HCT116 (cell line): ENCODE results near the gene PRICKLE2.

Experiments used
- ATF3 ChIP-seq: IDR thresholded peaks from 2 replicates; pipeline ENCODE4 v1.6.1; 2012
- CEBPB ChIP-seq: IDR thresholded peaks from 2 replicates; pipeline ENCODE4 v1.6.1; 2012; ENCODE audit warnings: low read depth
- CTCF ChIP-seq, 3 experiments: fragments of 200-600 bp in 1 of 3; sonication (generic) in 1 of 3; IDR thresholded peaks in 2 of 3; conservative IDR thresholded peaks in 1 of 3; 2 replicates each; pipeline ENCODE4 v1.5.1; 2012 to 2017; ENCODE audit warnings: low read depth in 2 of 3, low read length in 2 of 3, antibody characterized with exemption in 1 of 3, borderline replicate concordance in 1 of 3, control low read depth in 1 of 3, mild to moderate bottlenecking in 1 of 3, mixed read lengths in 1 of 3, mixed run types in 1 of 3, moderate library complexity in 1 of 3; ENCODE audit not compliant: insufficient read depth in 1 of 3
- ELF1 ChIP-seq: IDR thresholded peaks from 2 replicates; pipeline ENCODE4 v1.6.1; 2012; ENCODE audit warnings: low read depth, borderline replicate concordance
- EZH2 ChIP-seq: fragments of 200-600 bp; sonication (generic); IDR thresholded peaks from 2 replicates; pipeline ENCODE4 v1.6.1; 2017; ENCODE audit warnings: antibody characterized with exemption, mixed run types
- EZH2phosphoT487 ChIP-seq: fragments of 200-600 bp; IDR thresholded peaks from 2 replicates; pipeline ENCODE4 v1.6.1; 2018; ENCODE audit warnings: antibody characterized with exemption, borderline replicate concordance
- JUND ChIP-seq: IDR thresholded peaks from 2 replicates; pipeline ENCODE4 v1.6.1; 2012
- MAX ChIP-seq: IDR thresholded peaks from 2 replicates; pipeline ENCODE4 v1.6.1; 2012
- POLR2A ChIP-seq: IDR thresholded peaks from 2 replicates; pipeline ENCODE4 v1.7.0; 2011; ENCODE audit warnings: borderline replicate concordance; ENCODE audit not compliant: insufficient read depth, insufficient read length; ENCODE audit errors: extremely low read depth
- POLR2AphosphoS5 ChIP-seq: IDR thresholded peaks from 2 replicates; pipeline ENCODE4 v1.6.1; 2011; ENCODE audit warnings: mild to moderate bottlenecking, low read depth, low read length, moderate library complexity
- REST ChIP-seq: IDR thresholded peaks from 2 replicates; pipeline ENCODE4 v1.6.1; 2012; ENCODE audit warnings: low read depth
- TCF7L2 ChIP-seq: IDR thresholded peaks from 2 replicates; pipeline ENCODE4 v1.7.0; 2011; ENCODE audit warnings: borderline replicate concordance, inconsistent platforms; ENCODE audit not compliant: insufficient read depth, insufficient read length; ENCODE audit errors: extremely low read depth
- YY1 ChIP-seq: IDR thresholded peaks from 2 replicates; pipeline ENCODE4 v1.6.1; 2011; ENCODE audit warnings: low read length, low read depth, moderate library complexity, mild to moderate bottlenecking; ENCODE audit not compliant: insufficient replicate concordance; ENCODE audit errors: extremely low read depth

- TF ChIP-seq CTCF (IDR thresholded peaks at IDR 0.05 in 2 of 3, conservative IDR thresholded peaks at IDR 0.05 in 1 of 3; ENCODE audit: borderline replicate concordance in 1 of 3, insufficient read depth in 1 of 3, low read depth in 2 of 3, low read length in 2 of 3) (no peak), YY1 (no peak), POLR2AphosphoS5 (no peak), EZH2phosphoT487 (no peak), JUND (no peak), TCF7L2 (no peak), MAX (no peak), EZH2 (no peak), POLR2A (no peak), CEBPB (no peak), ATF3 (no peak), REST (no peak), ELF1 (no peak)
Measured at GRCh38 chr3:64218746-64219145, 6.5 kb downstream of the PRICKLE2 start.
